WI38 (cell line): ENCODE measurements around the gene KCND3.
A peak's percentile ranks its signal among the peaks of the same experiment; 100 is the strongest.

Source experiments
- H3K4me3 ChIP-seq: 2 replicates; pipeline ENCODE4 v1.5.1; 2011; ENCODE audit warnings: low read depth, mild to moderate bottlenecking, control low read depth, low read length
- TF ChIP-seq, protein P1 (sequence below): IDR thresholded peaks from 2 replicates; pipeline ENCODE4 v1.5.1; 2012; ENCODE audit warnings: low read depth, mild to moderate bottlenecking, control low read depth, low read length

KCND3 gene

DNA sequence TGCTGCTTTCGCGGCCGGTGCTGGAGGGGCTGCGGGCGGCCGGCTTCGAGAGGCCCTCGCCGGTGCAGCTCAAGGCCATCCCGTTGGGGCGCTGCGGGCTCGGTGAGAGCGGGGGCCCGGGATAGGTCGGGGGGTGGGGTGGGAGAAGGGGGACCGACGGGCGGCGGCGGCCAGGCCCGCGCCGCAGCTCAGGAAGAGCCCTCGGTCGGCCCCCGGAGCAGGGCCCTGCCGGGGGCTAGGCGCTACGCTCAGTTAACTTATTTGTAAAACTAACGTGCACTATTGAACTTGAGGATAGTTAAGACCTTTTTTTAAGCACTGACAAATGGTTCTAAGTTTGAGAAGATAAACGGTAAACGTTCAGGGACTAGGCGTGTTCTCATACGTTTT is 233.3 kb downstream of the KCND3 start:
- TF ChIP-seq, protein P1, sequence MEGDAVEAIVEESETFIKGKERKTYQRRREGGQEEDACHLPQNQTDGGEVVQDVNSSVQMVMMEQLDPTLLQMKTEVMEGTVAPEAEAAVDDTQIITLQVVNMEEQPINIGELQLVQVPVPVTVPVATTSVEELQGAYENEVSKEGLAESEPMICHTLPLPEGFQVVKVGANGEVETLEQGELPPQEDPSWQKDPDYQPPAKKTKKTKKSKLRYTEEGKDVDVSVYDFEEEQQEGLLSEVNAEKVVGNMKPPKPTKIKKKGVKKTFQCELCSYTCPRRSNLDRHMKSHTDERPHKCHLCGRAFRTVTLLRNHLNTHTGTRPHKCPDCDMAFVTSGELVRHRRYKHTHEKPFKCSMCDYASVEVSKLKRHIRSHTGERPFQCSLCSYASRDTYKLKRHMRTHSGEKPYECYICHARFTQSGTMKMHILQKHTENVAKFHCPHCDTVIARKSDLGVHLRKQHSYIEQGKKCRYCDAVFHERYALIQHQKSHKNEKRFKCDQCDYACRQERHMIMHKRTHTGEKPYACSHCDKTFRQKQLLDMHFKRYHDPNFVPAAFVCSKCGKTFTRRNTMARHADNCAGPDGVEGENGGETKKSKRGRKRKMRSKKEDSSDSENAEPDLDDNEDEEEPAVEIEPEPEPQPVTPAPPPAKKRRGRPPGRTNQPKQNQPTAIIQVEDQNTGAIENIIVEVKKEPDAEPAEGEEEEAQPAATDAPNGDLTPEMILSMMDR, result no peak
- H3K4me3 ChIP-seq, result peak overlapping the region; percentile 93

DNA sequence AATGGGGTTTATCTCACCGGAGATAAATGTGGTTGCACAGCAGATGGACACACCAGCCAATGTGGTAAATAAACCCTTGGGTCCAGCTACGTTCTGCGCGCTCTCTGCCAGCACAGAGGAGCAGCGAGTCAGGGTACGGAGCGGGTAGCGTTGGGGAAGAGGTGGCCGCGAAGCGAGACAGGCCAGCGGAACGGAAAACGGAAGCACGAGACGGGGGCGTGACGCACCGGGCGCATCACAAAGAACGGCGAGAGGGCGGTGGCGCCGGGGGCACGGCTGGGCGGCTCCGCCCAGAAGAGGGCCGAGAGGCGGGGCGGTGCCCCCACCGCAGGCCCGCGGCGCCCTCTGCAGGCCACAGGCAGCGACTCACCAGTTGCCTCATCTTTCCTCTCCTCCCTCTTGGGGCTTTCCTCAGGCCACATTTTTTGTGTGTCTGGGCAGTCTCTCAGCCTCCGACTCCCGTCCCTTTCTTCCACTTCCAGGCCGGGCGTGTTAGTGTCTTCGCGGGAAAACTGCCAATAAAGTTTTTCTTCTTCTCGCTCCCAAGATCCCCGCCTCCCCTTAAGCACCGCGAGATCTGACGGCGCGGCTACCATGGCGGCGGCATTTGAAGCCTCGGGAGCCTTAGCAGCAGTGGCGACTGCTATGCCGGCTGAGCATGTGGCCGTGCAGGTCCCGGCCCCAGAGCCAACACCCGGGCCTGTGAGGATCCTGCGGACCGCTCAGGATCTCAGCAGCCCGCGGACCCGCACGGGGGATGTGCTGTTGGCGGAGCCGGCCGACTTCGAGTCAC is 233.9 kb downstream of the KCND3 start, which contains the start of gene DDX20:
DDX20 (plus strand) TSS at position 571 of the 793 bp plus-strand sequence; CDS start at position 595, 24 bp downstream.
- TF ChIP-seq, protein P1, result peak; percentile 80
- H3K4me3 ChIP-seq, result peak within 1 kb of the TSS; percentile 93

DNA sequence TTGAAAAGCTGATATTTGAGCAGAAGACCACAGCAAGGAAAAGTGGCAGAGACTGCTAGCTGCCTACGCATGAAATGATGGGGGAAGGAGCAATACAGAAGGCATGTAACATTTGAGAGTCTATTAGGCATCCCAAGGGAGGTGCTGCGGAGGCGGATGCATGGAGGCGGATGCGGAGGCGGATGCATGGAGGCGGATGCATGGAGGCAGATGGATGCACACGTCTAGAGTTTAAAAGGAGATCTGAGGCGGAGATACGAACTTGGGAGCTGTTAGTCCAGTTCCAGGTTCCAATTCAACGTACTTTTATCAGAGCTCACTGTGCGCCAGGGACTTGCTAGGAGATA is 234.5 kb downstream of the KCND3 start:
- TF ChIP-seq, protein P1, result no peak
- peak overlapping the region; percentile 93 for H3K4me3 ChIP-seq

DNA sequence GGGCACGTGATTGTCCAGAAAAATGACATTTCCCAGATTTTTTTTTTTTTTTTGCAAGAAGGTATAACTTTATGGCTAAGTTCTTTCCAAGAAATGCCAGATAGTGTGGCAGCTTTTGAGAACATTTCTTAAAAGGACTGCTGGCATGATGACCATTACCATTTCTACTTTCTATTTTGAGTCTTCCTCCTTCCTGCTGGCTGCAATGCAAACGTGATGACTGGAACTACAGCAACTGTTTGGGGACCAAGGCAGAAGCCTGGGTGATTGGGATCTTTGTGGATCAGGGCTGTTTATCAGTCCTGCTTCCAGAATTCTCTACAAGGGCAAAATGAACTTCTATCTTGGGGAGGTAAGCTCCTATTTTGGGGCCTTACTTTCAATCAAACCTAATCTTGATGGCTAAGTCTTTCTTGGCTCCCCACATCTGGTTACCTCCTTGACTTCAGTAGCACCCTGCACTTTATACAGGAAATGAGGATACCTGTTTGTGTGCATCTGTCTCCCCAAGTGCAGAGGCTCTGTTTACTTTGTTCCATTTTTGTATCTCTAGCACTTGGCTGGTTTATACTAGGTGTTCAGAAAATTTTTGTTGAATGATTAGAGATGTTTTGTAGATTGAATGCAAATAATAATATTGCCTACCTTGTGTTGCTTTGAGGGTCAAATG is 237.4 kb downstream of the KCND3 start:
- TF ChIP-seq, protein P1, result no peak
- no peak overlapping the region for H3K4me3 ChIP-seq

DNA sequence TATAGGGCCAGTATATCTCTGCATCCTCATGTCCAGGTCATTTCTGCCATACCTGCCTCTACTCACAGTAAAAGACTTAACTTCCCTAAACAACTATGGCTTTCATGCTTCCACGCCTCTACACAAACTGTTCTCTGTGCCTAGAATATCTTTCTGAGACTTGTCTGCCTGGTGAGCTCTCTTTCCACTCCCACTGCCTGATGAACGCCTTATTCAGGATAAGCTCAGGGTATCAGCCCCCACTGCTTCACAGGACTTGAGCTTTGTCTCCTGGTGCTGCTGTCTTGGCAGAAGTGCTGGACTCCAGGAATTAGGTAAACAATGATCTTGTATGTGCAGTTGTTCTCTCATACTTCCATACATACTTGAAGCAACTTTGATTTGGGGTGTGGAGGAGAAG is 238.6 kb downstream of the KCND3 start:
- H3K4me3 ChIP-seq, result no peak overlapping the region

DNA sequence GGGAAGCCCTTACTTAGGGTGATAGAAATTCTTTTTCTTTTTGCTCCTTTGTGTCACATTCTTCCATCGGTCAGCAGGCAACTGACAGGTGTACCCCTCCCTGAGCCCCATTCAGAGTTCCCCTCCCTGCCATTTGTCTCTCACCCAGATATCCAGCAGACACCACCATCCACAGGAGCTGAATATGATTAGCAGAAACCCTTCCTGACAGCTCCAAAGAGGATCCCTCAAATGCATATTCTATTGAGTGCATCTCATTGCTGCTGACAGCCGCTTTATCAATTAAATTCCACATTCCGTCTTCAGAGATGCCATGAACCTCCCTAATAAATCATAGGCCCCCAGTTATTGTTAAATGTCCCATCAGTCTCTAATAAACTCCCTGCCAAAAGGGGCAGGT is 239.8 kb downstream of the KCND3 start:
- H3K4me3 ChIP-seq, result no peak overlapping the region
- TF ChIP-seq, protein P1, result no peak

More for the DNA sequence above, 238.6 kb downstream of the KCND3 start:
- TF ChIP-seq, protein P1, result no peak

DNA sequence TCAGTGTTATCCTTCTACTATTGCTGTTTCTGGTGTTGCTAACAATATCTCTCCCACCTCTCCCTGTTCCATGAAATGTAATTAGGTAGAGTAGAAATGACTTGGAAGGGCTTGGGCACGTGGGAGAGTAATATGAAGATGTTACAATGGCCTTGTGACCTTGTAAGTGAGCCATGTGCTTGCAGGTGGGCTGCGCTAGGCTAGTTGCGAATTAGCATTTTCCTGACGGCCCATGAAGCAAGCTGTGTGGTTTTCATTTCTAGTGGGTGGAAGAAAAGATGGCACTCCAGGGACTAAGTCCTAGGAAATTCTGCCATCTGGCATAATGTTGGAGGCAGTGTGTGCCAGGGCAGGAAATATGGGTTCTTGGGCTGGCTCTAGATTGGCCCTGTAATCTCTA is 241.5 kb downstream of the KCND3 start:
- TF ChIP-seq, protein P1, result no peak
- no peak overlapping the region for H3K4me3 ChIP-seq
